GM18526 (cell line): ENCODE results near the gene PLP2.

Source experiments
- POLR2A ChIP-seq: IDR thresholded peaks from 3 replicates; pipeline ENCODE4 v1.6.1; 2011; ENCODE audit not compliant: insufficient read length; ENCODE audit errors: extremely low read depth

PLP2 gene, protein sequence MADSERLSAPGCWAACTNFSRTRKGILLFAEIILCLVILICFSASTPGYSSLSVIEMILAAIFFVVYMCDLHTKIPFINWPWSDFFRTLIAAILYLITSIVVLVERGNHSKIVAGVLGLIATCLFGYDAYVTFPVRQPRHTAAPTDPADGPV

GRCh38 chrX:49171752-49172279, at the start of gene PLP2:
TSS of gene PLP2 (plus strand) at chrX:49171898. CDS start at chrX:49172001, 103 bp downstream.
- peak; percentile 65 for TF ChIP-seq POLR2A

- no peak for TF ChIP-seq POLR2A
Measured at GRCh38 chrX:49122499-49122898, 49.2 kb upstream of the PLP2 start.

DNA sequence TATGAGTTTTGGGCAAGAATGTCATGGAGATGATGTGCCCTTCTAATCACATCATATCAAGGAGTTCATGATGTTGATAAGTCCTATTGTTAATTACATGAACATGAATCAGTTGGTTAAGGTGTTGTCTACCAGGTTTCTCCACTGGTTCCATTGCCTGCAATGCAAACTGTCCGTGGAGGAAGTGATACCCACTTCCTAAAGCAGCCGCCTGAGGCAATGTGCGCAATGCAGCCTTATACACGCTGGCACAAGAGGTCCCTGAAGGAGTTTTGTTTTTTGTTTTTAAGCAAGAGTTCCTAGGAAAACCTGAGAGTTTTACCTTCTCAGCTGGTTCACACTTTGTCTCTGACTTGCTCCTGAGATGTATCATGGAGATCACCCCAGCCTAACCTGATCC, 42.3 kb upstream of the PLP2 start:
- no peak for TF ChIP-seq POLR2A

DNA sequence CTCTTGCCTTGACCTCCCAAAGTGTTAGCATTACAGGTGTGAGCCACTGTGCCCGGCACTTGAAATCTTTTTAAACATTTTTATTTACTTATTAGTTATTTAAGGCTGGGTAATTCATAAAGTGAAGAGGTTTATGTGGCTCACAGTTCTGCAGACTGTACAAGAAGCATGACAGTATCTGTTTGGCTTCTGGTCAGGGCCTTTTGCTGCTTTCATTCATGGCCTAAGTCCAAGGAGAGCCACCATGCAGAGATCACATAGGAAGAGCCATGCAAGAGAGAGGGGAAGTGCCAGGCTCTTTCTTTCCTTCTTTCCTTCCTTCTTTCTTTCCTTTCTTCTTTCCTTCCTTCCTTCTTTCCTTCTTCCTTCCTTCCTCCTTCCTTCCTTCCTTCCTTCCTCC, 37.9 kb upstream of the PLP2 start:
- no peak for TF ChIP-seq POLR2A

DNA sequence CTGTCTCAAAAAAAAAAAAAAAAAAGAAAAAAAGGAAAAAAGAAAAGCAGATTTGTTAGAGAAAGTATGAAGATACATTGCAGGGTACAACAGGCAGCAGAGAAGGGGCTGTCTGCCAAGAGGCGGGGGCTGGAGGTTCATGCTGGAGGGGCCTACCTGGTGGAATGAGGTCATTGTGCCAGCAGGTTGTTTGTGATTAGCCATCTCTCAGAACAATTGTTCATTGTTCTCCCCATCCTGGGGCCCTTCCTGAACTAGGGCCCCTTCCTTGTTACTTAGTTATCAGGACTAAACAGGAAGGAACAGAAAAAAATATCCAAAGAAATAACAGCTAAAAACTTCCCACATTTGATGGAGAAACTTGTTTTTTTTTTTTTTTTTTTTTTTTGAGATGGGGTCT, 34.2 kb upstream of the PLP2 start:
- no peak for TF ChIP-seq POLR2A

GRCh38 chrX:49139713-49140112, 32.0 kb upstream of the PLP2 start:
- TF ChIP-seq POLR2A = no peak

DNA sequence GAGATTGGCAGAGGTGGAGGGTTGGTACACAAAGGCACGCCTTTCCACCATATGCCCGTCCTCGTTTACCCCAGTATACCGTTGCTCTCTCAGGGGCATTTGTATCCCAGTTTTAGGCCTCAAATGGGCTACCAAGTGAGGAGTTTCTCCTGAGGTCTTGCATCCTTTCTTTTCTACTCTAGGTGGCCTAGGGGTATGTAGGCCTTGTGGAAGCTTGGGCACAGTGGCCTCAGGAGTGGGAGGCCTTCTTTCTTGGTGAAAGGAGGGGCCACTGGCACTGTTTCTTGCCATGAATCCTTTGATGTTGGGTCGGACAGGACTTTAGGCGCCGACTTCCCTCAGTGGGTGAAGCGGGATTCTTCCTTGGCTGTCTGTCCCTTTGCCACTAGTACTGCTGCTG, 24.4 kb upstream of the PLP2 start:
- no peak for TF ChIP-seq POLR2A

DNA sequence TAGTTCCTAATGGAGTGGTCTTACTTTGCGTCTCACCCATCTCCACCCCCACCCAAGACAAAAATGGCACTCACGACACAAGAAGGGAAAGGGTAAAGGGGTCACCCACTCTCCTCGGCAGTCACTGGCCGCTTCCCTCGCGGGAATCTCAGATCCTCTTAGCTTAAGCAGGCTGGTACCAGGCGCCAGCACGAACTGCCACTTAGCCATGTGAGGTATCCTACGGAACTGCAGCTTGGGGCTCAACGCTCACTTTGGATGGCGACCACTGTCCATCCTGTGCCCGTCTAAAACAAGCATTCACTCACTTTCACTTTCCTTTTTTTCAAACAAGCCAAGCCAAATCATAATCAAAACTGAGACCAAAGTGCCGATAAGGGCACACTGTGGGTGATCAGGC, 23.8 kb upstream of the PLP2 start:
- no peak for TF ChIP-seq POLR2A

DNA sequence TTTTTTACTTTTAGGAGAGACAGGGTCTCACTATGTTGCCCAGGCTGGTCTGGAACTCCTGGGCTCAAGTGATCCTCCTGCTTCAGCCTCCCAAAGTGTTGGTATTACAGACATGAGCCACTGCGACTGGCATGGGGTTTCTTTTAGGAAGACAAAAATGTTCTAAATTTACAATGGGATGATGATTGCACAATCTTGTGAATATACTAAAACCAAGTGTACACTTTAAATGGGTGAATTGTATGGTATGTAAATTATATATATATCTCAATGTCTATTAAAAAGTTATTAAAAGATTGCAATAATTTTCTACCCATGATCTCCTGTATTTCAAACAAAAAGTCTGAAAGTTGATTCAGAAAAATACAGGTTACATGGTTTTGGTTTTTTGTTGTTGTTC, 18.2 kb upstream of the PLP2 start:
- no peak for TF ChIP-seq POLR2A

- no peak for TF ChIP-seq POLR2A
Measured at GRCh38 chrX:49155243-49155899, 16.3 kb upstream of the PLP2 start.

DNA sequence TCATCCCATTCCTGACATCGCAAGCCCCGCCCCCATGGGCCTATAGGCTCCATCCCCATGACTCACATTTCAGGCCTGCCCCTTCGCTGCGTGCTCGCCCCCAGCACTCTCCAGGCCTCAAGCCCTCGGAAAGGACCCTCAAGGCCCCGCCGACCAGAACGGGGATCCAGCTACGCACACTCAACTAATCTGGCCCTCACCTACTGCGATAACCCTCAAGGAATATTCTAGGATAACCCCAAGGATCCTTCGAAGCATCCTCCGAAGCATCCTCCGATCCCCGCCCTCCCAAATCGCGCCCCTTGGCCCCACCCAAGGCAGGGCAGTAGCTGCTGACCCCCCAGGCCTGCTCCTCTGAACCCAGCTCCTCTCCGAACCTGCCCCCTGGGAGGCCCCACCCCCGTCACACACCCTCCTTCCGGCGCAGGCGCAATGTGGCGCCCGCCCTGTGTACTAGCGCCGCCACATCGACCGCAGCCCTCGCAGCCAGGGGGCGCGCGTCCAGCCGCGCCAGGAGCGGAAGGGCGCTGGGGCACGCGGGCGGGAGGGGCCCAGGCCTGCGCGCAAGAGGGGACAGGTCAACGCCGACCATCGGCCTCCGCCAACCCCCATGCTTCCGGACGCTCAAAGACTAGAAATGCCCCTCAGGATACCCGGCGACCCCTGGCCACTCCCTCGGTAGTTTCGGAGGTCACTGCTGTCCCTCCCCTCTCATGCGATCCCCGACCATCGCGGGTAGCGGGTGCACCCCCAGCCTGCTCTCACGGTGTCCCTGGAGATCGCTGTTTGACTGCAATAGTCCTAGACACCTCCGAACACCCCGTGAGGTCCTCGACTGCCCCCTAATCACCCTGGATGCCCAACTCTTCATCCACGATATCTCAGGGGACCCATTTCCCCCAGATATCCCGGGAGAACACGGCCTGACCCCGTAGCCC, 15.5 kb upstream of the PLP2 start:
- TF ChIP-seq POLR2A = no peak

DNA sequence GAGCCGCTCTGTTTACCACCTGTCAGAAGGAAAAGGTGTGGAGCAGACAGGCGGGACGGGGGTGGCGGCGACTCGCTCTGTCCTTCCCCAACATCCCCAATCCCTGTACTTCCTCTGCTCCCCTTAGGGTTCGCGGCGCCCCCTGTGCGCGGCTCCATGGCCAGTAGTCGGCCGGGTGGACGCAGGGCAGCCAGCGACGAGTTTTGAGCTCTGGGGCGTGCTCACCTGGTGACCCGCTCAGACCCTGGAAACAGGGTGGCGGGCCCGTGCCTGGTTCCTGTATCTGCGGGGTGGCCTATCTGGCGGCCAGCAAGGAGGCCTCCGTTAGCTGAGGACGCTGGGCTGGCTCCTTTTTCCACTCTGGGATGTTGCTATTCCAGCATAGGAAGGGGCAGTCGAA, 14.5 kb upstream of the PLP2 start:
- no peak for TF ChIP-seq POLR2A

GRCh38 chrX:49160908-49161307, 10.8 kb upstream of the PLP2 start:
- no peak for TF ChIP-seq POLR2A

GRCh38 chrX:49161632-49162031, 10.1 kb upstream of the PLP2 start:
- no peak for TF ChIP-seq POLR2A

- TF ChIP-seq POLR2A = no peak
Measured at GRCh38 chrX:49162620-49163019, 9.1 kb upstream of the PLP2 start, which contains the start of gene MAGIX. TSS of gene MAGIX (plus strand) at chrX:49162758. CDS start at chrX:49162890, 132 bp downstream.

- no peak for TF ChIP-seq POLR2A
Measured at GRCh38 chrX:49163555-49164419, 7.9 kb upstream of the PLP2 start.
